AG09319 (cell line): ENCODE results near the gene HYDIN.

Experiments
- DNase-seq: peaks from one replicate; pipeline ENCODE4 v3.0.0-alpha.2; 2010; ENCODE audit warnings: low read depth; ENCODE audit errors: extremely low read depth
- CTCF ChIP-seq: IDR thresholded peaks from 2 replicates; pipeline ENCODE4 v1.5.1; 2011; ENCODE audit warnings: low read depth, mild to moderate bottlenecking, inconsistent platforms, low read length, moderate library complexity

Gene HYDIN

DNA sequence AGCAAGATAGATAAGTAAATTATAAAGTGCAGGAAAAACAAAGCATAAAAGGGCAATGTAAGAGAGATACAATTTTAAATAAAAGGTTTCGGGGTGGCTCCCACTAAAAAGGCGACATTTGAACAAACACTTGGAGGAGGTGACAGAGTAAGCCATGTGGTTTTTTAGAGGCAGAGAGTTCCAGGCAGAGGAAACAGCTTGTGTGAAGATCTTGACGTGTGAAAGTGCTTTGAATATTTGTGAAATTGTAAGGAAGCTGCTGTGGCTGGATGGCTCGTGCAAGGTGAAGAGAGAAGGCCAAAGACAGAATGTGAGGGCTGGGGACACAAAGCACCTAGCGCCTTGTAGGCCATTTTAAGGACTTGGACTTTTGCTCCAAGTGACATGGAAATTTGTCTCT, 28.6 kb upstream of the HYDIN start:
- DNase-seq, result no peak
- TF ChIP-seq CTCF, result no peak

DNA sequence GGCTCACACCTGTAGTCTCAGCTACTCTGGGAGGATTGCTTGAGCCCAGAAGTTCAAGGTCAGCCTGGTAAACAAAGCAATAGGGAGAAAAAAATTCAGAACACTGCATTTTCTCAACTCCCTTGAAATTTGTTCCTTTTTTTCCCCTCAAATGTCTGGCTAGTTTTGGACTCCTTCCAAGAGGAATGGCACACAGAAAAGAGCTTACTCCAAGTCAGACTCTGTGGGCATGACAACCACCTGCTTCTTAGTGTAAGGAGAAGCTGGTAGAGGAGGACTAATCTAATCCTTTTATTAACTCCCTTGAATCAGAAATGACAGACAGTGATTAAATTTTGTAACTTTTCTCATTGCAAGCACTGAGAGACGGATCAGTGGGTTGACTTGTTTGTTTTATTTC, 27.9 kb upstream of the HYDIN start:
- DNase-seq, result no peak
- no peak for TF ChIP-seq CTCF

DNA sequence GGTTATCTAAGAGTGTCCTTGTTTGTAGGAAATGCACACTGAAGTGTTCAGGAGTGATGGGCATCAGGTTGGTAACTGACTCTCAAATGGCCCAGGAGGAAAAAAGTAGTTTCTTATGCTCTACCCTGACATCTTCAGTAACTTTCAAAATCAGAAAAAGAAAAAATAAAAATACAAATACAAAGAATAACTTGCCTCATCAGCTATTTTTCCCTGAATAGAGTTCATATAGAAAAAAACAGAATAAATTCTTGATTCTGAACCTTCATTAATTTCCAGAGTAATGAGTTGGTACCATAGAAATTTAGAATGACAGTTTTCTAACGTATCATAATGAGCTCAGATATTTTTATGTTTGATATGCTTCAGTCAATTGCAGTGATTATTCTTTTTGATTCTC, 27.2 kb upstream of the HYDIN start:
- DNase-seq, result no peak
- TF ChIP-seq CTCF, result no peak

- TF ChIP-seq CTCF, result no peak
- DNase-seq, result no peak
Measured at GRCh38 chr16:71255721-71256120, 25.2 kb upstream of the HYDIN start.

DNA sequence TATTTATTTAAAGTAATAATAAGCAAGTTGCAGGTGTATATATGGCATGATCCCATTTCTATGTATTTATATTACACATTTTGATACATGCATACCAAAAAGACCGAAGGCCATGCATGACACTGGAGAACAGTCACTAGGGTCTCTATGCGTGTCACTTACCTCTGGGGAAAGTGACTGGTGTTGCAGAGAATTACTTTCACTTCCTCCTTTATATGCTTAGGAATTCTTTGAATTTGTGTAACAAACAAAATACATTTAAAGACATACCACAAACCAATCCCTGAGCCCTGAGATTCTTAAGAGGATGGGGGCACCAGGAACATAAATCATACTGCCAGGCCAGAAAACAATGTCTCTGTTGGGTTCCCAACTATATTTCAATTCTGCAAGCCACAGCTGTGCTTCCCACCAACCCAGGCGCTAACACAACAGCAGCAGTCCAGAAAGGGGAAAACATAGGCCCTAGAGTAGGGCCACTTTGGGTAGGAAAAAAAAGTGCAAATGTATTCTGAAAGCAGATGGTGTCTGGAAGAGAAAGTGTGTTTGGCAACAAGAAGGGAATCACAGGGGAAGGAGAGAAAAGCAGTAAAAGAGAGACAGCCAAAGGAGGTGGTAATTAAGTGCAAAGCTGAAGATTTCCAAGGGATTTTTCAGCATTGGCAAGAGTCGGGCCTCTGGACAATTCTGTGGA, 24.5 kb upstream of the HYDIN start:
- TF ChIP-seq CTCF, result no peak
- no peak for DNase-seq

- DNase-seq, result no peak
- TF ChIP-seq CTCF, result no peak
Measured at GRCh38 chr16:71250461-71251235, 20.1 kb upstream of the HYDIN start.

DNA sequence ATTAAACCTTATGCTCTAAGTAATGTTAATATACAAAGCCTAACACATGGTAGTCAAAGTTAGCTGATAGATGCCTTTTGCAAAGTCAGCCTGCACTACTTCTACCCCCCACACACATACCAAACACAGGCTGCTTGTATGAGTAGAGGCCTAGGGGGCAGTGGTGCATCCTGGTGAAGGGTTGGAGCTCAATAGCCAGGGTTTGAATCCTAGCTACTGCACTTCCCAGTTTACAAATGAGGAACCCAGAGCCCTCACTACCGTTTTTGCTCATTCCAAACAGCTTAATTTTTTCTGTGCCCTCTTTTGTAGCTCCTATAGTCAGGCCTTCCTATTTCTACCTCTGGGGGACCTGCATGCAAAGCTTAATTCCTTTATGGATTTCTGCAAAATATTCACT, 18.9 kb upstream of the HYDIN start:
- TF ChIP-seq CTCF, result no peak
- DNase-seq, result no peak
